Neural cell (in vitro differentiated cells): Measurements from ENCODE around the gene TSNAX. TPM values are rescaled to one million over a fixed set of nuclear protein-coding genes. Genes with fewer than 3 reads are reported as not detected.

ENCODE experiments used
- H2AFZ ChIP-seq: fragments of 200-600, 300-800 bp; sonication (generic), shearing (Covaris generic); 2 replicates; pipeline ENCODE4 v1.6.0; 2014; ENCODE audit warnings: low read depth, mild to moderate bottlenecking, antibody characterized with exemption, low read length, moderate library complexity
- H3F3A ChIP-seq: fragments of 200-600 bp; shearing (Covaris generic); 2 replicates; pipeline ENCODE4 v1.6.1; 2016; ENCODE audit warnings: mild to moderate bottlenecking, moderate library complexity, mixed read lengths, antibody characterized with exemption, low read length; ENCODE audit not compliant: insufficient read depth, poor library complexity, severe bottlenecking
- H3K27ac ChIP-seq: fragments of 200-600, 300-800 bp; sonication (generic), shearing (Covaris generic); 2 replicates; pipeline ENCODE4 v1.5.1; 2014; ENCODE audit warnings: mild to moderate bottlenecking, low read length, moderate library complexity
- H3K27me3 ChIP-seq: fragments of 300-800, 200-600 bp; sonication (generic), shearing (Covaris generic); 2 replicates; pipeline ENCODE4 v1.6.0; 2014; ENCODE audit warnings: mild to moderate bottlenecking, low read depth, low read length, moderate library complexity; ENCODE audit not compliant: insufficient read depth
- H3K36me3 ChIP-seq: fragments of 300-800, 200-600 bp; sonication (generic), shearing (Covaris generic); 2 replicates; pipeline ENCODE4 v1.5.1; 2014; ENCODE audit warnings: mild to moderate bottlenecking, antibody characterized with exemption, low read length, moderate library complexity; ENCODE audit not compliant: insufficient read depth
- H3K4me2 ChIP-seq: fragments of 300-800, 200-600 bp; sonication (generic), shearing (Covaris generic); 2 replicates; pipeline ENCODE4 v1.6.0; 2014; ENCODE audit warnings: mild to moderate bottlenecking, low read length
- H3K4me3 ChIP-seq: fragments of 300-800, 200-600 bp; sonication (generic), shearing (Covaris generic); 2 replicates; pipeline ENCODE4 v1.5.1; 2014; ENCODE audit warnings: mild to moderate bottlenecking, low read length, moderate library complexity
- H3K79me2 ChIP-seq: fragments of 200-600 bp; shearing (Covaris generic); replicated peaks from 2 replicates; pipeline ENCODE4 v1.6.0; 2014; ENCODE audit warnings: mild to moderate bottlenecking, low read length, moderate library complexity; ENCODE audit not compliant: insufficient read depth
- H3K9ac ChIP-seq: fragments of 300-800, 200-600 bp; sonication (generic), shearing (Covaris generic); 2 replicates; pipeline ENCODE4 v1.6.1; 2016; ENCODE audit warnings: mild to moderate bottlenecking, low read length, mixed read lengths
- H3K9me2 ChIP-seq: fragments of 200-600 bp; shearing (Covaris generic); 2 replicates; pipeline ENCODE4 v1.6.1; 2016; ENCODE audit warnings: mild to moderate bottlenecking, low read length, mixed read lengths; ENCODE audit not compliant: insufficient read depth
- H3K9me3 ChIP-seq: fragments of 200-600, 300-800 bp; sonication (generic), shearing (Covaris generic); 2 replicates; pipeline ENCODE4 v1.6.1; 2016; ENCODE audit warnings: mild to moderate bottlenecking, mixed run types, low read length, moderate library complexity, mixed read lengths
- H4K20me1 ChIP-seq: fragments of 200-600 bp; shearing (Covaris generic); 2 replicates; pipeline ENCODE4 v1.6.1; 2016; ENCODE audit warnings: mild to moderate bottlenecking, mixed run types; ENCODE audit not compliant: insufficient read depth
- EP300 ChIP-seq: fragments of 450-650 bp; conservative IDR thresholded peaks from 2 replicates; pipeline ENCODE4 v1.6.1; 2014; ENCODE audit warnings: antibody characterized with exemption, mild to moderate bottlenecking, moderate library complexity; ENCODE audit not compliant: poor library complexity, severe bottlenecking
- EZH2 ChIP-seq: fragments of 200-600, 300-800 bp; shearing (Covaris generic), sonication (generic); IDR thresholded peaks from 2 replicates; pipeline ENCODE4 v1.6.1; 2014; ENCODE audit warnings: antibody characterized with exemption, low read length, borderline replicate concordance, mild to moderate bottlenecking; ENCODE audit not compliant: insufficient read depth, poor library complexity, severe bottlenecking
- MXI1 ChIP-seq: fragments of 450-650 bp; conservative IDR thresholded peaks from 2 replicates; pipeline ENCODE4 v1.6.1; 2014; ENCODE audit warnings: antibody characterized with exemption, mild to moderate bottlenecking; ENCODE audit not compliant: poor library complexity, severe bottlenecking
- POLR2AphosphoS5 ChIP-seq: IDR thresholded peaks from 2 replicates; pipeline ENCODE4 v1.6.1; 2012
- RAD21 ChIP-seq: fragments of 450-650 bp; conservative IDR thresholded peaks from 2 replicates; pipeline ENCODE4 v1.6.1; 2014; ENCODE audit warnings: antibody characterized with exemption, mild to moderate bottlenecking, moderate library complexity
- REST ChIP-seq: IDR thresholded peaks from 2 replicates; pipeline ENCODE4 v1.6.1; 2012; ENCODE audit warnings: borderline replicate concordance
- SMC3 ChIP-seq: fragments of 450-650 bp; conservative IDR thresholded peaks from 2 replicates; pipeline ENCODE4 v1.6.1; 2014; ENCODE audit warnings: antibody characterized with exemption, mild to moderate bottlenecking, moderate library complexity; ENCODE audit not compliant: poor library complexity
- TAF1 ChIP-seq: IDR thresholded peaks from 2 replicates; pipeline ENCODE4 v1.6.1; 2012; ENCODE audit warnings: low read depth
- polyA plus RNA-seq: library from polyadenylated mRNA; depleted of rRNA; stranded (reverse); fragments of >200 nt; gene quantifications from 2 replicates; pipeline ENCODE4 v1.2.3, GENCODE V29; 2014
- TF ChIP-seq, protein P1 (sequence below): fragments of 450-650 bp; IDR thresholded peaks from 2 replicates; pipeline ENCODE4 v1.5.1; 2014; ENCODE audit warnings: antibody characterized with exemption, mild to moderate bottlenecking, moderate library complexity; ENCODE audit not compliant: poor library complexity, severe bottlenecking

Gene TSNAX
- polyA plus RNA-seq, 1 donor from 2014 or later, result 55.2 TPM

GRCh38 chr1:231518485-231519034 is 9.9 kb upstream of the TSNAX start:
- no peak overlapping the region for H2AFZ ChIP-seq
- H3K9me2 ChIP-seq, result no peaks in the 10 kb centered on the region
- H3K27ac ChIP-seq, result no peak overlapping the region
- H3K79me2 ChIP-seq, result no peaks in the 10 kb centered on the region
- H3F3A ChIP-seq, result no peaks in the 10 kb centered on the region
- H3K4me3 ChIP-seq, result no peak overlapping the region
- no peaks in the 10 kb centered on the region for H4K20me1 ChIP-seq
- no peaks in the 10 kb centered on the region for H3K27me3 ChIP-seq
- no peaks in the 10 kb centered on the region for H3K36me3 ChIP-seq
- TF ChIP-seq MXI1 (no peak), RAD21 (no peak), EZH2 (no peak), SMC3 (no peak), POLR2AphosphoS5 (no peak), REST (no peak), TAF1 (no peak), EP300 (no peak)
- TF ChIP-seq, protein P1, sequence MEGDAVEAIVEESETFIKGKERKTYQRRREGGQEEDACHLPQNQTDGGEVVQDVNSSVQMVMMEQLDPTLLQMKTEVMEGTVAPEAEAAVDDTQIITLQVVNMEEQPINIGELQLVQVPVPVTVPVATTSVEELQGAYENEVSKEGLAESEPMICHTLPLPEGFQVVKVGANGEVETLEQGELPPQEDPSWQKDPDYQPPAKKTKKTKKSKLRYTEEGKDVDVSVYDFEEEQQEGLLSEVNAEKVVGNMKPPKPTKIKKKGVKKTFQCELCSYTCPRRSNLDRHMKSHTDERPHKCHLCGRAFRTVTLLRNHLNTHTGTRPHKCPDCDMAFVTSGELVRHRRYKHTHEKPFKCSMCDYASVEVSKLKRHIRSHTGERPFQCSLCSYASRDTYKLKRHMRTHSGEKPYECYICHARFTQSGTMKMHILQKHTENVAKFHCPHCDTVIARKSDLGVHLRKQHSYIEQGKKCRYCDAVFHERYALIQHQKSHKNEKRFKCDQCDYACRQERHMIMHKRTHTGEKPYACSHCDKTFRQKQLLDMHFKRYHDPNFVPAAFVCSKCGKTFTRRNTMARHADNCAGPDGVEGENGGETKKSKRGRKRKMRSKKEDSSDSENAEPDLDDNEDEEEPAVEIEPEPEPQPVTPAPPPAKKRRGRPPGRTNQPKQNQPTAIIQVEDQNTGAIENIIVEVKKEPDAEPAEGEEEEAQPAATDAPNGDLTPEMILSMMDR, result no peak
- H3K9ac ChIP-seq, result no peak overlapping the region
- no peaks in the 10 kb centered on the region for H3K9me3 ChIP-seq
- H3K4me2 ChIP-seq, result no peak overlapping the region

GRCh38 chr1:231519166-231519565 is 9.3 kb upstream of the TSNAX start:
- Histone ChIP-seq H3K27me3 (no peaks in the 10 kb centered on the region), H3K4me2 (no peak overlapping the region), H3K79me2 (no peaks in the 10 kb centered on the region), H3F3A (no peaks in the 10 kb centered on the region), H2AFZ (no peak overlapping the region), H4K20me1 (no peaks in the 10 kb centered on the region), H3K36me3 (no peaks in the 10 kb centered on the region), H3K9me2 (no peaks in the 10 kb centered on the region), H3K9ac (no peak overlapping the region), H3K27ac (no peak overlapping the region), H3K4me3 (no peak overlapping the region), H3K9me3 (no peaks in the 10 kb centered on the region)
- TF ChIP-seq EZH2, result no peak
- no peak for TF ChIP-seq SMC3
